NCI-H187 (cell line): ENCODE data around the gene TRIM65.

Source experiments
- DNase-seq, 2 experiments: peaks; one replicate each; lab custom pipeline; 2025; lab: John Stamatoyannopoulos, UW

The TRIM65 gene

GRCh38 chr17:75896415-75897159 is at the start of gene TRIM65:
Gene TRIM65 (minus strand): TSS chr17:75896951. CDS start chr17:75896937, 14 bp downstream.
- DNase-seq: peak; percentile 28 to 31

GRCh38 chr17:75945211-75945610 is 48.5 kb upstream of the TRIM65 start:
- DNase-seq: no peak

GRCh38 chr17:75943491-75943890 is 46.7 kb upstream of the TRIM65 start:
- DNase-seq: no peak

- DNase-seq: no peak
Observed at GRCh38 chr17:75942473-75942872, 45.7 kb upstream of the TRIM65 start.

GRCh38 chr17:75941442-75941819 is 44.7 kb upstream of the TRIM65 start:
- no peak for DNase-seq

- DNase-seq: peak; percentile 81 to 88
Observed at GRCh38 chr17:75940727-75941441, 44.1 kb upstream of the TRIM65 start, which contains the start of gene FBF1. Gene FBF1 (minus strand): TSS chr17:75941042. CDS start chr17:75938149, 2,893 bp downstream.

GRCh38 chr17:75937652-75938051 is 40.9 kb upstream of the TRIM65 start:
- no peak for DNase-seq

GRCh38 chr17:75933808-75934207 is 37.1 kb upstream of the TRIM65 start:
- DNase-seq: no peak

- no peak for DNase-seq
Observed at GRCh38 chr17:75932852-75933251, 36.1 kb upstream of the TRIM65 start.

- no peak for DNase-seq
Observed at GRCh38 chr17:75931062-75931461, 34.3 kb upstream of the TRIM65 start.

GRCh38 chr17:75927286-75927922 is 30.7 kb upstream of the TRIM65 start:
- DNase-seq: no peak

GRCh38 chr17:75926456-75926855 is 29.7 kb upstream of the TRIM65 start:
- DNase-seq: no peak

GRCh38 chr17:75925912-75926311 is 29.2 kb upstream of the TRIM65 start:
- DNase-seq: no peak

GRCh38 chr17:75925103-75925502 is 28.4 kb upstream of the TRIM65 start:
- DNase-seq: no peak

- DNase-seq: no peak
Observed at GRCh38 chr17:75922963-75923874, 26.5 kb upstream of the TRIM65 start.

GRCh38 chr17:75922173-75922961 is 25.6 kb upstream of the TRIM65 start:
- DNase-seq: no peak

- DNase-seq: no peak
Observed at GRCh38 chr17:75921596-75921995, 24.8 kb upstream of the TRIM65 start.

GRCh38 chr17:75920045-75920560 is 23.4 kb upstream of the TRIM65 start:
- DNase-seq: no peak

- DNase-seq: no peak
Observed at GRCh38 chr17:75919611-75920010, 22.9 kb upstream of the TRIM65 start.

GRCh38 chr17:75917917-75918445 is 21.2 kb upstream of the TRIM65 start:
- DNase-seq: no peak
